ENCODE data around the gene FAM171A2. TPM values are rescaled to one million over a fixed set of nuclear protein-coding genes. Genes with fewer than 3 reads are reported as not detected.
"Not testable (repeated sequence)": the region's sequence is repeated elsewhere in the genome, so short reads cannot be mapped to it uniquely, and the experiment has no call there.

Gene FAM171A2
- total and polyA plus RNA-seq, 12 donors = 0.13 to 5.4 (median 2.3) TPM

GRCh38 chr17:44334315-44334714, 29.3 kb downstream of the FAM171A2 start:
- H3K27me3 ChIP-seq = no peaks in the 10 kb centered on the region
- TF ChIP-seq CTCF (IDR thresholded peaks at IDR 0.05) (no peak), POLR2A (IDR thresholded peaks at IDR 0.05) (no peak)
- intact Hi-C loops (cut with DNase I) = no loop called here
- DNase-seq = no peak
- H3K4me3 ChIP-seq = no peak overlapping the region
- H3K27ac ChIP-seq = peak overlapping the region in 1 of 5 donors; percentile 29
- peaks cover 0 to 10% of the 10 kb centered on the region in 2 donors for H3K4me1 ChIP-seq (replicated peaks in 1 of 2)
- WGBS, 4 donors = 51 to 60% (median 54%) methylated on average over 2 of the region's 2 CpGs
- H3K36me3 ChIP-seq (replicated peaks in 1 of 2) = no peaks in the 10 kb centered on the region
- H3K9me3 ChIP-seq (replicated peaks in 1 of 3) = no peaks in the 10 kb centered on the region

- WGBS, 4 donors = 56 to 71% (median 63%) methylated on average over 5 of the region's 5 CpGs
- intact Hi-C loops (cut with DNase I) = no loop called here
These were observed 30.3 kb downstream of the FAM171A2 start for GRCh38 chr17:44333371-44333770.

GRCh38 chr17:44331249-44331760, 32.3 kb downstream of the FAM171A2 start:
- Histone ChIP-seq H3K36me3 (replicated peaks in 1 of 2) (no peaks in the 10 kb centered on the region), H3K4me1 (replicated peaks in 1 of 2) (peaks cover 2 to 18% of the 10 kb centered on the region in 2 donors), H3K27ac (no peak overlapping the region), H3K4me3 (no peak overlapping the region), H3K27me3 (no peaks in the 10 kb centered on the region), H3K9me3 (replicated peaks in 1 of 3) (no peaks in the 10 kb centered on the region)
- 0 to 4% (median 1%) methylated on average over 5 to 7 of the region's 7 CpGs for WGBS, 4 donors
- TF ChIP-seq POLR2A (IDR thresholded peaks at IDR 0.05) (no peak), CTCF (IDR thresholded peaks at IDR 0.05) (peak; percentile 75 to 90 (median 84))
- DNase-seq = peak; percentile 67 to 94 (median 82)
- intact Hi-C loops (cut with DNase I) = no loop called here

More at GRCh38 chr17:44333371-44333770, 30.3 kb downstream of the FAM171A2 start:
- TF ChIP-seq CTCF (IDR thresholded peaks at IDR 0.05) = no peak
- no peak for TF ChIP-seq POLR2A (IDR thresholded peaks at IDR 0.05)
- H3K4me3 ChIP-seq = no peak overlapping the region
- H3K4me1 ChIP-seq (replicated peaks in 1 of 2) = peaks cover 0 to 10% of the 10 kb centered on the region in 2 donors
- H3K27me3 ChIP-seq = no peaks in the 10 kb centered on the region
- H3K36me3 ChIP-seq (replicated peaks in 1 of 2) = no peaks in the 10 kb centered on the region
- H3K27ac ChIP-seq = peak overlapping the region in 1 of 5 donors; percentile 29
- no peaks in the 10 kb centered on the region for H3K9me3 ChIP-seq (replicated peaks in 1 of 3)
- peak in 1 of 7 donors; percentile 42 for DNase-seq

GRCh38 chr17:44330263-44330662, 33.4 kb downstream of the FAM171A2 start:
- H3K4me3 ChIP-seq; H3K9me3 ChIP-seq (replicated peaks in 1 of 3); H3K27ac ChIP-seq; H3K27me3 ChIP-seq; DNase-seq; intact Hi-C loops (cut with DNase I); H3K36me3 ChIP-seq (replicated peaks in 1 of 2): not testable (repeated sequence)
- 80 to 89% (median 84%) methylated on average over 5 of the region's 5 CpGs for WGBS, 4 donors
- peaks cover 8 to 28% of the 10 kb centered on the region in 2 donors for H3K4me1 ChIP-seq (replicated peaks in 1 of 2)

- H3K27me3 ChIP-seq; H3K4me3 ChIP-seq; H3K27ac ChIP-seq; DNase-seq; H3K36me3 ChIP-seq (replicated peaks in 1 of 2); intact Hi-C loops (cut with DNase I); H3K9me3 ChIP-seq (replicated peaks in 1 of 3): not testable (repeated sequence)
- WGBS, 4 donors = 83 to 90% (median 89%) methylated on average over 7 of the region's 7 CpGs
- peaks cover 8 to 28% of the 10 kb centered on the region in 2 donors for H3K4me1 ChIP-seq (replicated peaks in 1 of 2)
These were observed 34.1 kb downstream of the FAM171A2 start for GRCh38 chr17:44329516-44329915.
